ENCODE measurements around the gene CLDN9. TPM values are rescaled to one million over a fixed set of nuclear protein-coding genes. Genes with fewer than 3 reads are reported as not detected.

CLDN9 gene
- total RNA-seq, 1 experiment from 2014 or later, result 1.3 TPM

DNA sequence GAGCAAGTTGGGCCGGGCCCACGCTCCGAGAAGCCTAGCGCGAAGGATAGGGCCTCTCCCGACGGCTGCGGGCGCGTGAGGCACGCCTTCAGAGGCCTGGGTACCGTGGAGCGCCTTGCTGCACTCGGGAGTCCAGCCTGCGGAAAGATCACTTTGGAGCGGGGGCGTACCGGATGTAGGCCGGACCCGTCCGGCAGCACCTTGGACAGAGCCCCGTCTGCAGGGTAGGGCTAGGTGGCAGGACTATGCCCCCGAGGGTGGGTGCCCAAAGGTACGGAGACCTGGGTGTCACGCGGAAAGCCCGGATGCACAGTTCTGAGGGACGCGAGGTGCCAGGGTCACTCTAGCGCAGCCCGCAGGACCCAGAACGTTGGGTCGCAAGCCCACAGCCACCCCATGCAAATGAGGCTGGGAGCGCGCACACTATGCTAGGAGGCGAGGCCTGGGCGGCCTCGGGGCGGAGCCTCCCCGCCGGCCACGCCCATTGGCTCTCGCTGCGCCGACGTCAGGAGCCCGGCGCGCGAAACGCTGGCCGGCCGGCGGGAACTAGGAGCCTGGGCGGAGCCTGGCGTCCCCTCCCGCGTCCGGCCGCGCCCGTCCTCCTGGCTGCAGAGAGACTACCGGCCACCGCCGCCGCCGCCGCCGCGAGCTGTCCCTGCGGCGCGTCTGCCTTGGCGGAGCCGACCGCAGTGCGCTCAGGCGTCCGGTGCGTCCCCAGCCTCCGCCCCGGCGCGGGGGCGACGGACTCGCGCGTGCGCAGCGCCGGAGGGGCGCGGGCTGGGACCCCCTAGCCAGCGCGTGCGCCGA lies 43.8 kb upstream of the CLDN9 start, which contains the start of gene PAQR4:
Gene PAQR4, plus strand, starts transcription at position 611 of the 807 bp plus-strand sequence. CDS start 327 bp downstream, outside the sequence.
- Histone ChIP-seq H4K20me1 (ENCODE audit: control insufficient read depth, insufficient read depth, insufficient read length) (peaks cover 3% of the 10 kb centered on the region), H3K27me3 (ENCODE audit: insufficient read depth, low read length) (no peaks in the 10 kb centered on the region), H2AK5ac (ENCODE audit: insufficient read length, low read length) (no peak within 1 kb of the TSS), H4K91ac (ENCODE audit: insufficient read length, low read depth, low read length) (no peak within 1 kb of the TSS), H2BK5ac (ENCODE audit: insufficient read length, low read length) (no peak within 1 kb of the TSS), H3K4ac (ENCODE audit: low read depth, low read length) (no peak within 1 kb of the TSS), H3K4me1 (ENCODE audit: insufficient read depth, low read length) (no peaks in the 10 kb centered on the region), H3K9me3 (ENCODE audit: control insufficient read depth, low read depth, low read length) (no peaks in the 10 kb centered on the region), H3K23ac (ENCODE audit: insufficient read length, low read depth, low read length) (no peak within 1 kb of the TSS), H3K79me1 (ENCODE audit: insufficient read depth, low read depth, low read length, poor library complexity, severe bottlenecking) (no peaks in the 10 kb centered on the region), H2BK15ac (ENCODE audit: low read depth, low read length) (no peak within 1 kb of the TSS), H3K4me2 (ENCODE audit: insufficient read depth, insufficient read length, low read length) (peak within 1 kb of the TSS; percentile 58), H4K5ac (ENCODE audit: insufficient read length, low read depth, low read length) (no peak within 1 kb of the TSS), H2AFZ (ENCODE audit: low read length) (no peak within 1 kb of the TSS), H2BK12ac (ENCODE audit: insufficient read length, low read depth, low read length) (no peak within 1 kb of the TSS), H4K8ac (replicated peaks; ENCODE audit: insufficient read length, low read depth, low read length) (no peak within 1 kb of the TSS), H2BK20ac (ENCODE audit: low read depth, low read length, poor library complexity, severe bottlenecking) (no peak within 1 kb of the TSS), H2BK120ac (ENCODE audit: low read depth, low read length, poor library complexity, severe bottlenecking) (no peak within 1 kb of the TSS), H3K18ac (ENCODE audit: insufficient read length, low read depth, low read length) (peak within 1 kb of the TSS; percentile 6), H3K56ac (ENCODE audit: insufficient read length, low read depth, low read length) (no peak within 1 kb of the TSS), H3K14ac (ENCODE audit: insufficient read depth, low read length) (peak within 1 kb of the TSS; percentile 9; the same call in 1 of the 2 replicates), H3K27ac (ENCODE audit: insufficient read length, low read depth, low read length) (no peak within 1 kb of the TSS), H3K79me2 (ENCODE audit: insufficient read depth, low read length) (no peaks in the 10 kb centered on the region), H3K9ac (ENCODE audit: extremely low read depth, insufficient read length, low read length) (peak within 1 kb of the TSS; percentile 45), H3K23me2 (ENCODE audit: insufficient read length, low read depth, low read length, poor library complexity, severe bottlenecking) (peaks cover 14% of the 10 kb centered on the region), H3T11ph (ENCODE audit: low read length) (no peak within 1 kb of the TSS)
- TF ChIP-seq, protein P1, sequence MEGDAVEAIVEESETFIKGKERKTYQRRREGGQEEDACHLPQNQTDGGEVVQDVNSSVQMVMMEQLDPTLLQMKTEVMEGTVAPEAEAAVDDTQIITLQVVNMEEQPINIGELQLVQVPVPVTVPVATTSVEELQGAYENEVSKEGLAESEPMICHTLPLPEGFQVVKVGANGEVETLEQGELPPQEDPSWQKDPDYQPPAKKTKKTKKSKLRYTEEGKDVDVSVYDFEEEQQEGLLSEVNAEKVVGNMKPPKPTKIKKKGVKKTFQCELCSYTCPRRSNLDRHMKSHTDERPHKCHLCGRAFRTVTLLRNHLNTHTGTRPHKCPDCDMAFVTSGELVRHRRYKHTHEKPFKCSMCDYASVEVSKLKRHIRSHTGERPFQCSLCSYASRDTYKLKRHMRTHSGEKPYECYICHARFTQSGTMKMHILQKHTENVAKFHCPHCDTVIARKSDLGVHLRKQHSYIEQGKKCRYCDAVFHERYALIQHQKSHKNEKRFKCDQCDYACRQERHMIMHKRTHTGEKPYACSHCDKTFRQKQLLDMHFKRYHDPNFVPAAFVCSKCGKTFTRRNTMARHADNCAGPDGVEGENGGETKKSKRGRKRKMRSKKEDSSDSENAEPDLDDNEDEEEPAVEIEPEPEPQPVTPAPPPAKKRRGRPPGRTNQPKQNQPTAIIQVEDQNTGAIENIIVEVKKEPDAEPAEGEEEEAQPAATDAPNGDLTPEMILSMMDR (conservative IDR thresholded peaks at IDR 0.05), result no peak
- peak; percentile 89 for DNase-seq
- H3K36me3 Mint-ChIP-seq (ENCODE audit: insufficient read depth in 1 of 3, low read depth in 3 of 3), result peaks cover 4 to 17% (median 16%) of the 10 kb centered on the region in 3 experiments; a peak in 6 of 7 replicates
- peak within 1 kb of the TSS in 2 of 3 experiments; percentile 31 to 90; a peak in 3 of 7 replicates for H3K27ac Mint-ChIP-seq
- H3K27me3 Mint-ChIP-seq (ENCODE audit: low read depth), result peaks cover 21% of the 10 kb centered on the region
- H3K9me3 Mint-ChIP-seq, result no peaks in the 10 kb centered on the region
- H3K4me1 Mint-ChIP-seq, result peaks cover 20 to 24% of the 10 kb centered on the region in 2 experiments
- no CpG with 5 or more reads among the region's 98 CpGs for WGBS (ENCODE audit: extremely low coverage, insufficient read length, low lambda C conversion rate)
- peak within 1 kb of the TSS; percentile 72 to 81 for H3K4me3 Mint-ChIP-seq
